GM18907 (cell line): ENCODE data around the gene FAM168B.
"Not testable (repeated sequence)": the region's sequence is repeated elsewhere in the genome, so short reads cannot be mapped to it uniquely, and the experiment has no call there.

Source experiments
- ATAC-seq: cut with Tn5 transposase; IDR thresholded peaks from one replicate; pipeline ENCODE4 v1.9.1; 2021; ENCODE audit warnings: mild to moderate bottlenecking, moderate library complexity; ENCODE audit not compliant: unreplicated experiment

The FAM168B gene

GRCh38 chr2:131093006-131093695, at the start of gene FAM168B:
Gene FAM168B (minus strand): TSS chr2:131093460. CDS start chr2:131082646, 10,814 bp downstream.
- peak; percentile 88 for ATAC-seq

GRCh38 chr2:131142849-131143248, 49.6 kb upstream of the FAM168B start:
- ATAC-seq = no peak

- ATAC-seq = no peak
These were observed 47.3 kb upstream of the FAM168B start for GRCh38 chr2:131140581-131140980.

- no peak for ATAC-seq
These were observed 39.5 kb upstream of the FAM168B start for GRCh38 chr2:131132729-131133128.

GRCh38 chr2:131130298-131130596, 37.0 kb upstream of the FAM168B start:
- no peak for ATAC-seq

- no peak for ATAC-seq
These were observed 34.7 kb upstream of the FAM168B start for GRCh38 chr2:131127981-131128380.

GRCh38 chr2:131127076-131127475, 33.8 kb upstream of the FAM168B start:
- ATAC-seq = no peak

GRCh38 chr2:131126436-131126835, 33.2 kb upstream of the FAM168B start:
- no peak for ATAC-seq

- ATAC-seq = no peak
These were observed 32.0 kb upstream of the FAM168B start for GRCh38 chr2:131125195-131125757.

GRCh38 chr2:131123192-131123591, 29.9 kb upstream of the FAM168B start:
- ATAC-seq = no peak

- ATAC-seq = no peak
These were observed 29.2 kb upstream of the FAM168B start for GRCh38 chr2:131122496-131122895.

- no peak for ATAC-seq
These were observed 28.2 kb upstream of the FAM168B start for GRCh38 chr2:131121464-131121863.

- no peak for ATAC-seq
These were observed 27.6 kb upstream of the FAM168B start for GRCh38 chr2:131120815-131121317.

GRCh38 chr2:131115752-131116151, 22.5 kb upstream of the FAM168B start:
- ATAC-seq = no peak

- not testable (repeated sequence) for ATAC-seq
These were observed 21.7 kb upstream of the FAM168B start for GRCh38 chr2:131114950-131115349.

- ATAC-seq = no peak
These were observed 20.4 kb upstream of the FAM168B start for GRCh38 chr2:131113566-131114227.

- no peak for ATAC-seq
These were observed 19.3 kb upstream of the FAM168B start for GRCh38 chr2:131112529-131112928.

GRCh38 chr2:131105950-131106801, 12.9 kb upstream of the FAM168B start:
- peak; percentile 41 for ATAC-seq

- ATAC-seq = peak; percentile 80
These were observed 12.1 kb upstream of the FAM168B start, which contains the start of gene PLEKHB2 for GRCh38 chr2:131105156-131105949. Gene PLEKHB2 (plus strand): TSS chr2:131105336. CDS start chr2:131120942, 15,606 bp downstream.

- ATAC-seq = peak; percentile 79
These were observed 11.4 kb upstream of the FAM168B start for GRCh38 chr2:131104487-131105155.
